WTC11 (cell line): Measurements from ENCODE around the gene SEPTIN1. TPM values are rescaled to one million over a fixed set of nuclear protein-coding genes. Genes with fewer than 3 reads are reported as not detected.

ENCODE experiments used
- ATAC-seq: fragments of 200-7000 bp; cut with Tn5 transposase; 2 replicates; pipeline ENCODE4 v1.10.0; 2021; ENCODE audit warnings: mild to moderate bottlenecking, moderate library complexity
- CTCF ChIA-PET: fragments of 300-600 bp; sonication (Branson Sonifier 250); formaldehyde crosslinking; loops from one replicate; lab custom pipeline; 2021; ENCODE audit warnings: antibody characterized with exemption; lab: Charles Lee
- POLR2A ChIA-PET: fragments of 350-600 bp; sonication (Branson Sonifier 250); formaldehyde crosslinking; loops from one replicate; lab custom pipeline; 2021; ENCODE audit warnings: antibody characterized with exemption; lab: Charles Lee
- DNase-seq: peaks from one replicate; pipeline ENCODE4 v3.0.0; 2021; ENCODE audit warnings: low spot score
- H3K27ac Mint-ChIP-seq: 2 replicates; pipeline ENCODE4 v1.8.0; 2021; ENCODE audit warnings: mixed read lengths
- H3K27me3 Mint-ChIP-seq: 2 replicates; pipeline ENCODE4 v1.8.0; 2021; ENCODE audit warnings: low read depth, mild to moderate bottlenecking, moderate library complexity, mixed read lengths
- H3K36me3 Mint-ChIP-seq: 2 replicates; pipeline ENCODE4 v1.8.0; 2021; ENCODE audit warnings: mixed read lengths
- H3K4me1 Mint-ChIP-seq: 2 replicates; pipeline ENCODE4 v1.8.0; 2022; ENCODE audit warnings: mixed read lengths
- H3K4me3 Mint-ChIP-seq: 2 replicates; pipeline ENCODE4 v1.8.0; 2021; ENCODE audit warnings: mild to moderate bottlenecking, moderate library complexity, mixed read lengths
- H3K9me3 Mint-ChIP-seq: 2 replicates; pipeline ENCODE4 v1.8.0; 2021; ENCODE audit warnings: mixed read lengths
- CREB1 ChIP-seq: sonication (generic); formaldehyde crosslinking; IDR thresholded peaks from 2 replicates; pipeline ENCODE4 v1.8.0; 2023; ENCODE audit warnings: mild to moderate bottlenecking, missing genetic modification reagents
- ESRRA ChIP-seq: sonication (generic); formaldehyde crosslinking; IDR thresholded peaks from 2 replicates; pipeline ENCODE4 v1.8.1; 2022; ENCODE audit warnings: mild to moderate bottlenecking, missing genetic modification reagents, borderline replicate concordance
- IRF2 ChIP-seq: sonication (generic); formaldehyde crosslinking; IDR thresholded peaks from 2 replicates; pipeline ENCODE4 v1.8.0; 2022; ENCODE audit warnings: low read depth, missing genetic modification reagents, borderline replicate concordance
- JUN ChIP-seq: sonication (generic); formaldehyde crosslinking; IDR thresholded peaks from 2 replicates; pipeline ENCODE4 v1.8.0; 2023; ENCODE audit warnings: mild to moderate bottlenecking, missing genetic modification reagents
- KAT7 ChIP-seq: sonication (generic); formaldehyde crosslinking; IDR thresholded peaks from 2 replicates; pipeline ENCODE4 v1.8.1; 2023; ENCODE audit warnings: missing genetic modification reagents, mild to moderate bottlenecking, borderline replicate concordance
- MYBL2 ChIP-seq: sonication (generic); formaldehyde crosslinking; IDR thresholded peaks from 2 replicates; pipeline ENCODE4 v1.8.1; 2023; ENCODE audit warnings: mild to moderate bottlenecking, moderate library complexity, missing genetic modification reagents
- NR1H2 ChIP-seq: sonication (generic); formaldehyde crosslinking; IDR thresholded peaks from 2 replicates; pipeline ENCODE4 v1.9.0; 2021; ENCODE audit warnings: mild to moderate bottlenecking, moderate library complexity, missing genetic modification reagents
- NR2C2 ChIP-seq: sonication (generic); formaldehyde crosslinking; IDR thresholded peaks from 2 replicates; pipeline ENCODE4 v1.8.0; 2022; ENCODE audit warnings: mild to moderate bottlenecking, missing genetic modification reagents
- RELA ChIP-seq: sonication (generic); formaldehyde crosslinking; IDR thresholded peaks from 2 replicates; pipeline ENCODE4 v1.8.1; 2022; ENCODE audit warnings: missing genetic modification reagents, mild to moderate bottlenecking, borderline replicate concordance
- TEAD1 ChIP-seq: sonication (generic); formaldehyde crosslinking; IDR thresholded peaks from 2 replicates; pipeline ENCODE4 v1.8.0; 2022; ENCODE audit warnings: mild to moderate bottlenecking, missing genetic modification reagents
- TP53 ChIP-seq: sonication (generic); formaldehyde crosslinking; IDR thresholded peaks from 2 replicates; pipeline ENCODE4 v1.8.1; 2023; ENCODE audit warnings: mild to moderate bottlenecking, missing genetic modification reagents
- ZNF219 ChIP-seq: sonication (generic); formaldehyde crosslinking; IDR thresholded peaks from 2 replicates; pipeline ENCODE4 v1.8.0; 2023; ENCODE audit warnings: missing genetic modification reagents, mild to moderate bottlenecking, borderline replicate concordance
- ZNF396 ChIP-seq: fragments of 250-450 bp; sonication (Bioruptor Pico); IDR thresholded peaks from 2 replicates; pipeline ENCODE4 v1.8.0; 2021; ENCODE audit warnings: mild to moderate bottlenecking, moderate library complexity, borderline replicate concordance
- ZNF416 ChIP-seq: fragments of 250-450 bp; sonication (Bioruptor Pico); IDR thresholded peaks from 2 replicates; pipeline ENCODE4 v1.9.0; 2021; ENCODE audit warnings: mild to moderate bottlenecking, inconsistent platforms
- total RNA-seq: library from RNA; stranded (reverse); gene quantifications from 3 replicates; pipeline ENCODE4 v1.2.3, GENCODE V29; 2021
- TF ChIP-seq, protein P1 (sequence below): sonication (generic); formaldehyde crosslinking; IDR thresholded peaks from 2 replicates; pipeline ENCODE4 v1.8.1; 2023; ENCODE audit warnings: mild to moderate bottlenecking, missing genetic modification reagents, moderate library complexity
- TF ChIP-seq, protein P2 (sequence below): fragments of 250-450 bp; sonication (Bioruptor Pico); IDR thresholded peaks from 2 replicates; pipeline ENCODE4 v1.8.0; 2021; ENCODE audit warnings: mild to moderate bottlenecking
- TF ChIP-seq, protein P3 (sequence below): sonication (generic); formaldehyde crosslinking; IDR thresholded peaks from 2 replicates; pipeline ENCODE4 v1.8.0; 2023; ENCODE audit warnings: mild to moderate bottlenecking, missing genetic modification reagents
- TF ChIP-seq, protein P4 (sequence below): sonication (generic); formaldehyde crosslinking; IDR thresholded peaks from 2 replicates; pipeline ENCODE4 v1.8.0; 2023; ENCODE audit warnings: missing genetic modification reagents, mild to moderate bottlenecking, borderline replicate concordance
- TF ChIP-seq, protein P5 (sequence below): sonication (generic); formaldehyde crosslinking; IDR thresholded peaks from 2 replicates; pipeline ENCODE4 v1.8.0; 2022; ENCODE audit warnings: missing genetic modification reagents

The SEPTIN1 gene
- total RNA-seq, 1 experiment from 2014 or later, result 2.3 TPM

DNA sequence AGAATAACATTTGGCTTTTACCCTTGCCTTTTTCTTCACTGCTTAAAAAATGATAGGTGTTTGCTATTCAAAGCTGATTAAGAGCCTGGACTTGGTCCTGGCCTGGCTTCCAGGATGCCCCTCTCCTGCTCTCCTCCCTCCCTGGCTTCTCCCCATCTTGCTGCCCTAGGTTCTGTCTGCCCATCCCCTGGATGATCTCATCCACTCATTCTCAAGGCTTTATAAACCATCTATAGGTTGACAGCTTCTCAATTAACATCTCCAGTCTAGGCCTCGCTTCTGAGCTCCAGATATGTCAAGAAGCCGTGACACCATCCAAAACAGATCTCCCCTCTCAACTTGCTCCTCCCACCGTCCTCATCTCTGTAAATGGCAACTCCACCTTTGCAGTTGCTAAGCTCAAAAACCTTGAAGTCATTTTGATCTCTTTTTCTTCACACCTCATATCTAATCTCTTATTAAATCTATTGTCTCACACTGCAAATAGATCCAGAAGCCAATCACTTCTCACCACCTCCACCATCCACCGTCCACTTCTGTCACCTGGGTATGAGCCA, 33.8 kb upstream of the SEPTIN1 start:
- H3K4me1 Mint-ChIP-seq, result peaks cover 9% of the 10 kb centered on the region

DNA sequence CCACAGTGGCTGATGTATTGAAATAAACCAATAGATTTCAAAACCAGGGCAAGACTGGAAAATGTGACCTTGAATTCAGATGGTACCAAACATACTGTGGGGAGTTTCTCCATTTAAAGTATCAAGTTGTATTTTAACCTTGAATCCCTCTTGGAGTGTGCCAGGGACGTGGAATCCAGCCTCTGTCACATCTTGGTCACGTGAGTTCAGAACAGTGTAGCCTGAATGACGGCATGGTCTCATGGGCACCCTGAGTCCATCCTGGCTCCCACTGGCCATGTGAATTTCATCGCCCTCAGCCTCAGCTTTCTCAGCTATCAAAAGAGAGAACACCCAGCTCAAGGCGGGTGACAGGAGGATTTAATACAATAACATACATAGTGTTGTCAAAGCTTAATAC, 31.8 kb upstream of the SEPTIN1 start:
- Mint-ChIP-seq H3K4me1 (peaks cover 14% of the 10 kb centered on the region), H3K27ac (no peak overlapping the region), H3K36me3 (peaks cover 21% of the 10 kb centered on the region), H3K9me3 (no peaks in the 10 kb centered on the region), H3K4me3 (no peak overlapping the region), H3K27me3 (no peaks in the 10 kb centered on the region)
- CTCF ChIA-PET, result interaction anchor here (0.9 to 1.1 kb wide), 2 partner anchors 16 to 302 kb away, joined by 3 read pairs; partner anchors contain the start of gene DCTPP1
- no peak for DNase-seq
- POLR2A ChIA-PET, result no interaction called here
- no peak for ATAC-seq
- no peak for TF ChIP-seq NR2C2 (CRISPR knock-in tag)
- TF ChIP-seq, protein P1, sequence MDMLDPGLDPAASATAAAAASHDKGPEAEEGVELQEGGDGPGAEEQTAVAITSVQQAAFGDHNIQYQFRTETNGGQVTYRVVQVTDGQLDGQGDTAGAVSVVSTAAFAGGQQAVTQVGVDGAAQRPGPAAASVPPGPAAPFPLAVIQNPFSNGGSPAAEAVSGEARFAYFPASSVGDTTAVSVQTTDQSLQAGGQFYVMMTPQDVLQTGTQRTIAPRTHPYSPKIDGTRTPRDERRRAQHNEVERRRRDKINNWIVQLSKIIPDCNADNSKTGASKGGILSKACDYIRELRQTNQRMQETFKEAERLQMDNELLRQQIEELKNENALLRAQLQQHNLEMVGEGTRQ (CRISPR knock-in tag), result no peak
- TF ChIP-seq ZNF416 (CRISPR knock-in tag), result no peak
- no peak for TF ChIP-seq ZNF396
- TF ChIP-seq JUN (CRISPR knock-in tag), result no peak
- no peak for TF ChIP-seq CREB1 (CRISPR knock-in tag)
- no peak for TF ChIP-seq ESRRA (CRISPR knock-in tag)
- TF ChIP-seq NR1H2 (CRISPR knock-in tag), result no peak
- no peak for TF ChIP-seq TEAD1 (CRISPR knock-in tag)
- no peak for TF ChIP-seq ZNF219 (CRISPR knock-in tag)
- no peak for TF ChIP-seq MYBL2 (CRISPR knock-in tag)
- TF ChIP-seq, protein P2, sequence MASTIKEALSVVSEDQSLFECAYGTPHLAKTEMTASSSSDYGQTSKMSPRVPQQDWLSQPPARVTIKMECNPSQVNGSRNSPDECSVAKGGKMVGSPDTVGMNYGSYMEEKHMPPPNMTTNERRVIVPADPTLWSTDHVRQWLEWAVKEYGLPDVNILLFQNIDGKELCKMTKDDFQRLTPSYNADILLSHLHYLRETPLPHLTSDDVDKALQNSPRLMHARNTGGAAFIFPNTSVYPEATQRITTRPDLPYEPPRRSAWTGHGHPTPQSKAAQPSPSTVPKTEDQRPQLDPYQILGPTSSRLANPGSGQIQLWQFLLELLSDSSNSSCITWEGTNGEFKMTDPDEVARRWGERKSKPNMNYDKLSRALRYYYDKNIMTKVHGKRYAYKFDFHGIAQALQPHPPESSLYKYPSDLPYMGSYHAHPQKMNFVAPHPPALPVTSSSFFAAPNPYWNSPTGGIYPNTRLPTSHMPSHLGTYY (CRISPR knock-in tag), result no peak
- TF ChIP-seq, protein P3, sequence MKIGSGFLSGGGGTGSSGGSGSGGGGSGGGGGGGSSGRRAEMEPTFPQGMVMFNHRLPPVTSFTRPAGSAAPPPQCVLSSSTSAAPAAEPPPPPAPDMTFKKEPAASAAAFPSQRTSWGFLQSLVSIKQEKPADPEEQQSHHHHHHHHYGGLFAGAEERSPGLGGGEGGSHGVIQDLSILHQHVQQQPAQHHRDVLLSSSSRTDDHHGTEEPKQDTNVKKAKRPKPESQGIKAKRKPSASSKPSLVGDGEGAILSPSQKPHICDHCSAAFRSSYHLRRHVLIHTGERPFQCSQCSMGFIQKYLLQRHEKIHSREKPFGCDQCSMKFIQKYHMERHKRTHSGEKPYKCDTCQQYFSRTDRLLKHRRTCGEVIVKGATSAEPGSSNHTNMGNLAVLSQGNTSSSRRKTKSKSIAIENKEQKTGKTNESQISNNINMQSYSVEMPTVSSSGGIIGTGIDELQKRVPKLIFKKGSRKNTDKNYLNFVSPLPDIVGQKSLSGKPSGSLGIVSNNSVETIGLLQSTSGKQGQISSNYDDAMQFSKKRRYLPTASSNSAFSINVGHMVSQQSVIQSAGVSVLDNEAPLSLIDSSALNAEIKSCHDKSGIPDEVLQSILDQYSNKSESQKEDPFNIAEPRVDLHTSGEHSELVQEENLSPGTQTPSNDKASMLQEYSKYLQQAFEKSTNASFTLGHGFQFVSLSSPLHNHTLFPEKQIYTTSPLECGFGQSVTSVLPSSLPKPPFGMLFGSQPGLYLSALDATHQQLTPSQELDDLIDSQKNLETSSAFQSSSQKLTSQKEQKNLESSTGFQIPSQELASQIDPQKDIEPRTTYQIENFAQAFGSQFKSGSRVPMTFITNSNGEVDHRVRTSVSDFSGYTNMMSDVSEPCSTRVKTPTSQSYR, result no peak
- TF ChIP-seq, protein P4, sequence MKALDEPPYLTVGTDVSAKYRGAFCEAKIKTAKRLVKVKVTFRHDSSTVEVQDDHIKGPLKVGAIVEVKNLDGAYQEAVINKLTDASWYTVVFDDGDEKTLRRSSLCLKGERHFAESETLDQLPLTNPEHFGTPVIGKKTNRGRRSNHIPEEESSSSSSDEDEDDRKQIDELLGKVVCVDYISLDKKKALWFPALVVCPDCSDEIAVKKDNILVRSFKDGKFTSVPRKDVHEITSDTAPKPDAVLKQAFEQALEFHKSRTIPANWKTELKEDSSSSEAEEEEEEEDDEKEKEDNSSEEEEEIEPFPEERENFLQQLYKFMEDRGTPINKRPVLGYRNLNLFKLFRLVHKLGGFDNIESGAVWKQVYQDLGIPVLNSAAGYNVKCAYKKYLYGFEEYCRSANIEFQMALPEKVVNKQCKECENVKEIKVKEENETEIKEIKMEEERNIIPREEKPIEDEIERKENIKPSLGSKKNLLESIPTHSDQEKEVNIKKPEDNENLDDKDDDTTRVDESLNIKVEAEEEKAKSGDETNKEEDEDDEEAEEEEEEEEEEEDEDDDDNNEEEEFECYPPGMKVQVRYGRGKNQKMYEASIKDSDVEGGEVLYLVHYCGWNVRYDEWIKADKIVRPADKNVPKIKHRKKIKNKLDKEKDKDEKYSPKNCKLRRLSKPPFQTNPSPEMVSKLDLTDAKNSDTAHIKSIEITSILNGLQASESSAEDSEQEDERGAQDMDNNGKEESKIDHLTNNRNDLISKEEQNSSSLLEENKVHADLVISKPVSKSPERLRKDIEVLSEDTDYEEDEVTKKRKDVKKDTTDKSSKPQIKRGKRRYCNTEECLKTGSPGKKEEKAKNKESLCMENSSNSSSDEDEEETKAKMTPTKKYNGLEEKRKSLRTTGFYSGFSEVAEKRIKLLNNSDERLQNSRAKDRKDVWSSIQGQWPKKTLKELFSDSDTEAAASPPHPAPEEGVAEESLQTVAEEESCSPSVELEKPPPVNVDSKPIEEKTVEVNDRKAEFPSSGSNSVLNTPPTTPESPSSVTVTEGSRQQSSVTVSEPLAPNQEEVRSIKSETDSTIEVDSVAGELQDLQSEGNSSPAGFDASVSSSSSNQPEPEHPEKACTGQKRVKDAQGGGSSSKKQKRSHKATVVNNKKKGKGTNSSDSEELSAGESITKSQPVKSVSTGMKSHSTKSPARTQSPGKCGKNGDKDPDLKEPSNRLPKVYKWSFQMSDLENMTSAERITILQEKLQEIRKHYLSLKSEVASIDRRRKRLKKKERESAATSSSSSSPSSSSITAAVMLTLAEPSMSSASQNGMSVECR (CRISPR knock-in tag), result no peak

More for the DNA sequence above, 33.8 kb upstream of the SEPTIN1 start:
- H3K27ac Mint-ChIP-seq, result no peak overlapping the region
- POLR2A ChIA-PET, result no interaction called here
- TF ChIP-seq IRF2 (CRISPR knock-in tag) (no peak), TP53 (CRISPR knock-in tag) (no peak), RELA (no peak), KAT7 (CRISPR knock-in tag) (no peak)
- TF ChIP-seq, protein P5, sequence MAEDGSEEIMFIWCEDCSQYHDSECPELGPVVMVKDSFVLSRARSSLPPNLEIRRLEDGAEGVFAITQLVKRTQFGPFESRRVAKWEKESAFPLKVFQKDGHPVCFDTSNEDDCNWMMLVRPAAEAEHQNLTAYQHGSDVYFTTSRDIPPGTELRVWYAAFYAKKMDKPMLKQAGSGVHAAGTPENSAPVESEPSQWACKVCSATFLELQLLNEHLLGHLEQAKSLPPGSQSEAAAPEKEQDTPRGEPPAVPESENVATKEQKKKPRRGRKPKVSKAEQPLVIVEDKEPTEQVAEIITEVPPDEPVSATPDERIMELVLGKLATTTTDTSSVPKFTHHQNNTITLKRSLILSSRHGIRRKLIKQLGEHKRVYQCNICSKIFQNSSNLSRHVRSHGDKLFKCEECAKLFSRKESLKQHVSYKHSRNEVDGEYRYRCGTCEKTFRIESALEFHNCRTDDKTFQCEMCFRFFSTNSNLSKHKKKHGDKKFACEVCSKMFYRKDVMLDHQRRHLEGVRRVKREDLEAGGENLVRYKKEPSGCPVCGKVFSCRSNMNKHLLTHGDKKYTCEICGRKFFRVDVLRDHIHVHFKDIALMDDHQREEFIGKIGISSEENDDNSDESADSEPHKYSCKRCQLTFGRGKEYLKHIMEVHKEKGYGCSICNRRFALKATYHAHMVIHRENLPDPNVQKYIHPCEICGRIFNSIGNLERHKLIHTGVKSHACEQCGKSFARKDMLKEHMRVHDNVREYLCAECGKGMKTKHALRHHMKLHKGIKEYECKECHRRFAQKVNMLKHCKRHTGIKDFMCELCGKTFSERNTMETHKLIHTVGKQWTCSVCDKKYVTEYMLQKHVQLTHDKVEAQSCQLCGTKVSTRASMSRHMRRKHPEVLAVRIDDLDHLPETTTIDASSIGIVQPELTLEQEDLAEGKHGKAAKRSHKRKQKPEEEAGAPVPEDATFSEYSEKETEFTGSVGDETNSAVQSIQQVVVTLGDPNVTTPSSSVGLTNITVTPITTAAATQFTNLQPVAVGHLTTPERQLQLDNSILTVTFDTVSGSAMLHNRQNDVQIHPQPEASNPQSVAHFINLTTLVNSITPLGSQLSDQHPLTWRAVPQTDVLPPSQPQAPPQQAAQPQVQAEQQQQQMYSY (CRISPR knock-in tag), result no peak
- TF ChIP-seq, all 79 proteins: peak for 0
- Mint-ChIP-seq H3K36me3 (peaks cover 31% of the 10 kb centered on the region), H3K4me3 (no peak overlapping the region), H3K27me3 (no peaks in the 10 kb centered on the region), H3K9me3 (no peaks in the 10 kb centered on the region)
- ATAC-seq, result no peak
- DNase-seq, result no peak
- CTCF ChIA-PET, result interaction anchor here (0.6 to 5.7 kb wide), 4 partner anchors 14 to 599 kb away, joined by 3 to 73 read pairs (median 4); partner anchors contain the start of gene DCTPP1
